ENCODE measurements around the gene PIAS1. TPM values are rescaled to one million over a fixed set of nuclear protein-coding genes. Genes with fewer than 3 reads are reported as not detected.
A peak's percentile ranks its signal among the peaks of the same experiment; 100 is the strongest.

Gene PIAS1
- total RNA-seq, 2 experiments from 2014 or later: 44.1 to 59.0 TPM

GRCh38 chr15:68098465-68098864 is 44.4 kb downstream of the PIAS1 start:
- H3K9me2 ChIP-seq (ENCODE audit: insufficient read depth, low read length): no peaks in the 10 kb centered on the region
- no TSS peak for BruUV-seq (replicated peaks)
- no peak overlapping the region for H2AFZ ChIP-seq (ENCODE audit: low read length)
- peaks cover 68% of the 10 kb centered on the region for H3K9me3 ChIP-seq (ENCODE audit: low read length)
- TF ChIP-seq EZH2phosphoT487 (IDR thresholded peaks at IDR 0.05; ENCODE audit: borderline replicate concordance, low read depth, low read length) (no peak), CTCF (conservative IDR thresholded peaks at IDR 0.05; ENCODE audit: low read length) (no peak)
- CTCF ChIA-PET (ENCODE audit: unreplicated experiment): no interaction called here
- H4K20me1 ChIP-seq (ENCODE audit: insufficient read depth, low read length): no peaks in the 10 kb centered on the region
- peaks cover 45% of the 10 kb centered on the region for H3K4me1 ChIP-seq (ENCODE audit: insufficient read depth, low read length, poor library complexity, severe bottlenecking)
- POLR2A ChIA-PET: interaction anchor here (0.6 to 0.9 kb wide), 3 partner anchors 20 to 1686 kb away, joined by 3 to 5 read pairs (median 3); no protein-coding TSS in a partner anchor
- peak overlapping the region; percentile 58 for H3K4me3 ChIP-seq (ENCODE audit: low read depth, low read length, poor library complexity, severe bottlenecking)
- intact Hi-C loops (cut with micrococcal nuclease; ENCODE audit: unreplicated experiment): loop anchor here (5.0 kb wide), 1 partner anchor 41 kb away; no protein-coding TSS in a partner anchor
- peak; percentile 53 for DNase-seq (ENCODE audit: low spot score)
- H3K36me3 ChIP-seq (ENCODE audit: insufficient read depth, low read length): peaks cover 89% of the 10 kb centered on the region
- peaks cover 100% of the 10 kb centered on the region for H3K79me2 ChIP-seq (ENCODE audit: insufficient read depth, low read depth, low read length)
- peak overlapping the region; percentile 82 for H3K27ac ChIP-seq (ENCODE audit: low read depth, low read length, poor library complexity, severe bottlenecking)
- H3K4me2 ChIP-seq (ENCODE audit: low read length): peak overlapping the region; percentile 80

GRCh38 chr15:68100194-68100593 is 46.1 kb downstream of the PIAS1 start:
- intact Hi-C loops (cut with micrococcal nuclease; ENCODE audit: unreplicated experiment): no loop called here
- no peak for DNase-seq (ENCODE audit: low spot score)
- peak overlapping the region; percentile 36 for H3K4me2 ChIP-seq (ENCODE audit: low read length)
- peak overlapping the region; percentile 8 for H3K4me3 ChIP-seq (ENCODE audit: low read depth, low read length, poor library complexity, severe bottlenecking)
- H3K9me3 ChIP-seq (ENCODE audit: low read length): peaks cover 61% of the 10 kb centered on the region
- no peak overlapping the region for H2AFZ ChIP-seq (ENCODE audit: low read length)
- H3K27ac ChIP-seq (ENCODE audit: low read depth, low read length, poor library complexity, severe bottlenecking): peak overlapping the region; percentile 82
- H3K4me1 ChIP-seq (ENCODE audit: insufficient read depth, low read length, poor library complexity, severe bottlenecking): peaks cover 45% of the 10 kb centered on the region
- no TSS peak for BruUV-seq (replicated peaks)
- POLR2A ChIA-PET: interaction anchor here (0.6 to 1.0 kb wide), 4 partner anchors 15 to 131 kb away, joined by 3 to 5 read pairs (median 4); no protein-coding TSS in a partner anchor
- CTCF ChIA-PET (ENCODE audit: unreplicated experiment): no interaction called here
- no peaks in the 10 kb centered on the region for H3K9me2 ChIP-seq (ENCODE audit: insufficient read depth, low read length)
- peaks cover 100% of the 10 kb centered on the region for H3K79me2 ChIP-seq (ENCODE audit: insufficient read depth, low read depth, low read length)
- no peaks in the 10 kb centered on the region for H4K20me1 ChIP-seq (ENCODE audit: insufficient read depth, low read length)
- peaks cover 88% of the 10 kb centered on the region for H3K36me3 ChIP-seq (ENCODE audit: insufficient read depth, low read length)
- TF ChIP-seq CTCF (conservative IDR thresholded peaks at IDR 0.05; ENCODE audit: low read length) (no peak), EZH2phosphoT487 (IDR thresholded peaks at IDR 0.05; ENCODE audit: borderline replicate concordance, low read depth, low read length) (no peak)

GRCh38 chr15:68103603-68104002 is 49.5 kb downstream of the PIAS1 start:
- Histone ChIP-seq H3K4me2 (ENCODE audit: low read length) (no peak overlapping the region), H3K4me1 (ENCODE audit: insufficient read depth, low read length, poor library complexity, severe bottlenecking) (peaks cover 38% of the 10 kb centered on the region), H2AFZ (ENCODE audit: low read length) (no peak overlapping the region), H3K79me2 (ENCODE audit: insufficient read depth, low read depth, low read length) (peaks cover 100% of the 10 kb centered on the region), H4K20me1 (ENCODE audit: insufficient read depth, low read length) (no peaks in the 10 kb centered on the region), H3K27ac (ENCODE audit: low read depth, low read length, poor library complexity, severe bottlenecking) (no peak overlapping the region), H3K9me3 (ENCODE audit: low read length) (peaks cover 34% of the 10 kb centered on the region), H3K9me2 (ENCODE audit: insufficient read depth, low read length) (no peaks in the 10 kb centered on the region), H3K4me3 (ENCODE audit: low read depth, low read length, poor library complexity, severe bottlenecking) (no peak overlapping the region), H3K36me3 (ENCODE audit: insufficient read depth, low read length) (peaks cover 71% of the 10 kb centered on the region)
- CTCF ChIA-PET (ENCODE audit: unreplicated experiment): no interaction called here
- TF ChIP-seq CTCF (conservative IDR thresholded peaks at IDR 0.05; ENCODE audit: low read length): no peak
- no peak for TF ChIP-seq EZH2phosphoT487 (IDR thresholded peaks at IDR 0.05; ENCODE audit: borderline replicate concordance, low read depth, low read length)
- POLR2A ChIA-PET: no interaction called here
- BruUV-seq (replicated peaks): no TSS peak
- DNase-seq (ENCODE audit: low spot score): no peak
- intact Hi-C loops (cut with micrococcal nuclease; ENCODE audit: unreplicated experiment): no loop called here
